ENCODE measurements around the gene CPXM1. TPM values are rescaled to one million over a fixed set of nuclear protein-coding genes. Genes with fewer than 3 reads are reported as not detected.
A peak's percentile ranks its signal among the peaks of the same experiment; 100 is the strongest.

Gene CPXM1
- total and polyA plus RNA-seq, 8 donors: 0.28 to 10.6 (median 2.0) TPM

- no peaks in the 10 kb centered on the region for H3K36me3 ChIP-seq
- ATAC-seq (peak; percentile 54 to 76 (median 60)), FAIRE-seq (no peak), DNase-seq (peak in 5 of 6 donors; percentile 40 to 84 (median 61))
- no peaks in the 10 kb centered on the region for H3K27me3 ChIP-seq
- 1 to 2% methylated on average over 58 to 93 of the region's 93 CpGs for WGBS, 2 donors
- intact Hi-C loops (cut with DNase I): no loop called here
- H3K27ac ChIP-seq: peak overlapping the region; percentile 27 to 63 (median 58)
- peaks cover 0 to 12% (median 3%) of the 10 kb centered on the region in 3 donors for H3K4me1 ChIP-seq
- peak overlapping the region; percentile 18 to 62 (median 42) for H3K4me3 ChIP-seq
- no peaks in the 10 kb centered on the region for H3K9me3 ChIP-seq
- no peak for TF ChIP-seq CTCF (IDR thresholded peaks at IDR 0.05)
Observed at GRCh38 chr20:2751878-2752566, 48.4 kb downstream of the CPXM1 start.

GRCh38 chr20:2751347-2751877 is 49.0 kb downstream of the CPXM1 start:
- ATAC-seq (peak; percentile 49 to 70 (median 62)), DNase-seq (peak in 2 of 6 donors; percentile 37 to 61), FAIRE-seq (no peak)
- intact Hi-C loops (cut with DNase I): no loop called here
- H3K36me3 ChIP-seq: no peaks in the 10 kb centered on the region
- 1% methylated on average over 21 to 26 of the region's 26 CpGs for whole genome bisulfite sequencing, 2 donors
- H3K4me1 ChIP-seq: peaks cover 0 to 12% (median 3%) of the 10 kb centered on the region in 3 donors
- TF ChIP-seq CTCF (IDR thresholded peaks at IDR 0.05): no peak
- no peaks in the 10 kb centered on the region for H3K27me3 ChIP-seq
- no peaks in the 10 kb centered on the region for H3K9me3 ChIP-seq
- H3K27ac ChIP-seq: peak overlapping the region; percentile 27 to 63 (median 58)
- peak overlapping the region; percentile 18 to 62 (median 42) for H3K4me3 ChIP-seq

- no peaks in the 10 kb centered on the region for H3K27me3 ChIP-seq
- H3K27ac ChIP-seq: no peak overlapping the region
- TF ChIP-seq CTCF (IDR thresholded peaks at IDR 0.05): no peak
- no peaks in the 10 kb centered on the region for H3K36me3 ChIP-seq
- no peaks in the 10 kb centered on the region for H3K9me3 ChIP-seq
- intact Hi-C loops (cut with DNase I): no loop called here
- DNase-seq (peak in 2 of 6 donors; percentile 33 to 75), ATAC-seq (peak; percentile 30 to 68 (median 50)), FAIRE-seq (no peak)
- peak overlapping the region in 2 of 4 donors; percentile 3 to 49 for H3K4me3 ChIP-seq
- peaks cover 0 to 12% (median 3%) of the 10 kb centered on the region in 3 donors for H3K4me1 ChIP-seq
- 2% methylated on average over 34 of the region's 34 CpGs for WGBS, 2 donors
Observed at GRCh38 chr20:2750491-2751251, 49.8 kb downstream of the CPXM1 start.

GRCh38 chr20:2749951-2750490 is 50.4 kb downstream of the CPXM1 start:
- Histone ChIP-seq H3K27me3 (no peaks in the 10 kb centered on the region), H3K27ac (no peak overlapping the region), H3K4me3 (no peak overlapping the region), H3K36me3 (no peaks in the 10 kb centered on the region), H3K4me1 (peaks cover 0 to 12% (median 3%) of the 10 kb centered on the region in 3 donors), H3K9me3 (no peaks in the 10 kb centered on the region)
- FAIRE-seq: no peak
- no peak for TF ChIP-seq CTCF (IDR thresholded peaks at IDR 0.05)
- peak in 1 of 6 donors; percentile 13 for DNase-seq
- peak in 1 of 4 donors; percentile 3 for ATAC-seq
- WGBS, 2 donors: 28 to 32% methylated on average over 30 of the region's 30 CpGs
- intact Hi-C loops (cut with DNase I): no loop called here
